Activated naive CD4-positive, alpha-beta T cell treated with anti-CD3 and anti-CD28 coated beads, Interleukin-2, amount 10 ng/mL, durations not matched to agents 7 days and 5 days (primary cell): ENCODE results near the gene FBXL2.
A peak's percentile ranks its signal among the peaks of the same experiment; 100 is the strongest.
"Not testable (repeated sequence)": the region's sequence is repeated elsewhere in the genome, so short reads cannot be mapped to it uniquely, and the experiment has no call there.

ENCODE experiments used
- CTCF ChIA-PET: fragments of 350-600 bp; sonication (Branson Sonifier 250); formaldehyde crosslinking; loops from one replicate; lab custom pipeline; 2021; ENCODE audit warnings: antibody characterized with exemption; lab: Charles Lee
- DNase-seq: peaks from one replicate; pipeline ENCODE4 v3.0.0-alpha.2; 2020
- H3K27ac Mint-ChIP-seq: one replicate; pipeline ENCODE4 v1.8.0; 2021; ENCODE audit warnings: mild to moderate bottlenecking, moderate library complexity, mixed read lengths
- H3K27me3 Mint-ChIP-seq: one replicate; pipeline ENCODE4 v1.8.0; 2021; ENCODE audit warnings: mild to moderate bottlenecking, mixed read lengths
- H3K36me3 Mint-ChIP-seq: one replicate; pipeline ENCODE4 v1.8.0; 2021; ENCODE audit warnings: mixed read lengths
- H3K4me1 Mint-ChIP-seq: one replicate; pipeline ENCODE4 v1.8.0; 2021; ENCODE audit warnings: mixed read lengths
- H3K4me3 Mint-ChIP-seq: one replicate; pipeline ENCODE4 v1.8.0; 2021; ENCODE audit warnings: mild to moderate bottlenecking, moderate library complexity, mixed read lengths
- H3K9me3 Mint-ChIP-seq: one replicate; pipeline ENCODE4 v1.8.0; 2021; ENCODE audit warnings: mixed read lengths

The FBXL2 gene

DNA sequence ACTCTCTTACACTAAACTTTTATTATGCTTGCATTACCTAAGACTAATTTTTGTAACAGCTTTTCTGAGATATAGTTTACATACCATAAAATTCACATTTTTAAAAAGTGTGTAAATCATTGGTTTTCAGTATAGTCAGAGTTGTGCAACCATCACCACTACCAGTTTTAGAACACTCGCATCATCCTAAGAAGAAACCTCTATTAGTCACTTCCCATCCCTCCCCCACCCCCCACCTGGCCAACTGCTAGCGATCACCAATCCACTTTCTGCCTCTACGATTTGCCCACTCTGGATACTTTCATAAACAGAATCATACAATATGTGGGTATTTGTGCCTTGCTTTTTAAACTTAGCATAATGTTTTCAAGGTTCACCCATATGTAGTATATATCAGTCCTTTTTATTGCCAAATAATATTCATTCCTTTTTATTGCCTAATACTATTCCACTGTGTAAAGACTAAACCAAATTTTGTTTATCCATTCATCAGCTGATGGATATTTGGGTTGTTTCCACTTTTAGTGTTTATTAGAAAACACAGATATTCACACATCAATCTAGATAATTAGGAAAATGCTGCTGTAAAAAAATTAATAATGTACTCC, 139.9 kb downstream of the FBXL2 start:
- Mint-ChIP-seq H3K4me3 (no peak overlapping the region), H3K36me3 (peaks cover 60% of the 10 kb centered on the region), H3K27me3 (no peaks in the 10 kb centered on the region), H3K4me1 (peaks cover 14% of the 10 kb centered on the region), H3K27ac (no peak overlapping the region), H3K9me3 (no peaks in the 10 kb centered on the region)
- CTCF ChIA-PET: no interaction called here
- no peak for DNase-seq

DNA sequence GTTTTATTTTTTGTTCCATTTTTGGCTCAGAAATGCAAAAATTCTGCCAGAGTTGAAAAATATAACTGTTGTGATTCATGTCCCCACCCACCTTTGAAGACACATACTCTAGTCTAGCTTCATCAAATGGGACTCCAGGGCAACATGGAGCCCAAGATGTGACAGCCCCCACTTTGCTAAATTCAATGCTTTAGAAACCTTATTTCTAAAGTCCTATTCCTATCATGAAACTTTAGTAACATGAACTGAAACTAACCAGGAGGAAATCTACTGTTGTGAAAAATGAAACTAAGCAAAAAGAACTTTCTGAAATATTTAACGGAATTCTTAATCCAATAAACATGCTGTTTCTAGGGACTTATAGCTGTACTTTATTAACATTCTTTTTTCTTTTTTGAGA, 142.7 kb downstream of the FBXL2 start:
- peak overlapping the region; percentile 42 for H3K27ac Mint-ChIP-seq
- peaks cover 61% of the 10 kb centered on the region for H3K36me3 Mint-ChIP-seq
- H3K4me3 Mint-ChIP-seq: no peak overlapping the region
- CTCF ChIA-PET: no interaction called here
- DNase-seq: no peak
- peaks cover 14% of the 10 kb centered on the region for H3K4me1 Mint-ChIP-seq
- no peaks in the 10 kb centered on the region for H3K27me3 Mint-ChIP-seq
- no peaks in the 10 kb centered on the region for H3K9me3 Mint-ChIP-seq

DNA sequence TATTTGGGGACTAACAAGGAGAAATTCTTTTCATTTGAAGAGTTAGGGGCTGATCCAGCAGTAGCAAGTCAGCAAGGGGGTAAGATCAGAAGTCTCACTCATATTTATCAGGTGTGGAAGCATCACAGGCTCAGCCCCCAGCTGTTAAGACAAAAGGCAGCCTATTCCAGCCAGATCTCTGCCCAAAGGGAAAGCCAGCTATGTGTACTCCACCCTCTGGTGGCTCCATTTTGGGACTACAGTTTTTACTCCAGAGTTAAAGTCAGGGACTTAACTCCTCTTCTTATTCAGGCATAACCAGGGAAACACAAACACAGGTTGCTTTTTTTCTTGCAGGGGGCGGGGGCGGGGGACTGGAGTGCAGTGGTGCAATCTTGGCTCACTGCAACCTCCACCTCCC, 143.7 kb downstream of the FBXL2 start:
- peaks cover 58% of the 10 kb centered on the region for H3K36me3 Mint-ChIP-seq
- H3K27me3 Mint-ChIP-seq: no peaks in the 10 kb centered on the region
- H3K9me3 Mint-ChIP-seq: no peaks in the 10 kb centered on the region
- no peak overlapping the region for H3K4me3 Mint-ChIP-seq
- DNase-seq: no peak
- CTCF ChIA-PET: no interaction called here
- no peak overlapping the region for H3K27ac Mint-ChIP-seq
- peaks cover 14% of the 10 kb centered on the region for H3K4me1 Mint-ChIP-seq

GRCh38 chr3:33424606-33425452, 147.6 kb downstream of the FBXL2 start:
- Mint-ChIP-seq H3K9me3 (no peaks in the 10 kb centered on the region), H3K36me3 (peaks cover 37% of the 10 kb centered on the region), H3K4me3 (no peak overlapping the region), H3K4me1 (peaks cover 20% of the 10 kb centered on the region), H3K27me3 (no peaks in the 10 kb centered on the region), H3K27ac (no peak overlapping the region)
- DNase-seq: no peak
- CTCF ChIA-PET: no interaction called here

DNA sequence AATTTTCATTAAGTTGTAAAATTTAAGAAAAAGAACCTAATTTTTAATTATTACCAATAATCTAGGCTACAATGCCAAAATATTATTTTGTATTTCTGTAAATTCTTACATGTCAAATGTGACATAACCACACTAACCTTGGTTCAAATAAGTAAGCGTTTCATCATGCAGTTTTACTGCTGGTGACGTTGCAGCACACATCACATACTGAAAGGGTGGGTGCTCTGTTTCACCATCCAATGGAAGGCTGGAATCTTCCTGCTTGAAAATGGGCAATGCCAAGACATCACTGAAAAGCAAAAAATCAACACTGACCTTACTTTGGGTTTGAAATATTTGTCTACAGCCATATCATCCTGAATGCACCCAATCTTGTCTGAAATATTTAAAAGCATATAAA, 148.2 kb downstream of the FBXL2 start:
- no peak for DNase-seq
- Mint-ChIP-seq H3K9me3 (no peaks in the 10 kb centered on the region), H3K36me3 (peaks cover 34% of the 10 kb centered on the region), H3K4me1 (peaks cover 22% of the 10 kb centered on the region), H3K4me3 (no peak overlapping the region), H3K27me3 (no peaks in the 10 kb centered on the region), H3K27ac (no peak overlapping the region)
- CTCF ChIA-PET: no interaction called here

- H3K4me1 Mint-ChIP-seq: peaks cover 28% of the 10 kb centered on the region
- H3K36me3 Mint-ChIP-seq: peaks cover 30% of the 10 kb centered on the region
- no peaks in the 10 kb centered on the region for H3K9me3 Mint-ChIP-seq
- no peak for DNase-seq
- H3K27me3 Mint-ChIP-seq: no peaks in the 10 kb centered on the region
- H3K4me3 Mint-ChIP-seq: no peak overlapping the region
- H3K27ac Mint-ChIP-seq: no peak overlapping the region
- CTCF ChIA-PET: no interaction called here
Measured at GRCh38 chr3:33426068-33426467, 148.8 kb downstream of the FBXL2 start.

DNA sequence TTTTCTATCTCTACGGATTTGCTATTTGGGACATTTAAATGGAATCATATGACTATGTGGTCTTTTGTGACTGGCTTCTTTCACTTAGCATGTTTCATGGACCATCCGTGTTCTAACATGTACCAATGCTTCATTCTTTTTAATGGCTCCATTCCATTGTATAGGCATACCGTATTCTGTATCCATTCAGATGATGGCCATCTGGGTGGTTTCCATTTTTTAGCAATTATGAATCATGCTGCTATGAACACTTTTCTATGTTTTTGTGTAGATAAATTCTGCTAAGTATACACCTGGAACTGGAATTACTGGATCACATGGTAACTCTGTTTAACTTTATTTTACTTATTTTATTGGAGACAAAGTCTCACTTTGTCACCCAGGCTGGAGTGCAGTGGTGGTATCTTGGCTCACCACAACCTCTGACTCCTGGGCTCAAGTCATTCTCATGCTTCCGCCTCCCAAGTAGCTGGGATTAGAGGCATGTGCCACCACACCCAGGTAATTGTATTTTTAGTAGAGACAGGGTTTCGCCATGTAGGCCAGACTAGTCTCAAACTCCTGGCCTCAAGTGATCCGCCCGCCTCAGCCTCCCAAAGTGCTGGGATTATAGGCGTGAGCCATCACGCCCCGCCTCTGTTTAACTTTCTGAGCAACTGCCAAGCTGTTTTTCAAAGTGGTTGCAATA, 149.5 kb downstream of the FBXL2 start:
- H3K4me1 Mint-ChIP-seq: peaks cover 32% of the 10 kb centered on the region

DNA sequence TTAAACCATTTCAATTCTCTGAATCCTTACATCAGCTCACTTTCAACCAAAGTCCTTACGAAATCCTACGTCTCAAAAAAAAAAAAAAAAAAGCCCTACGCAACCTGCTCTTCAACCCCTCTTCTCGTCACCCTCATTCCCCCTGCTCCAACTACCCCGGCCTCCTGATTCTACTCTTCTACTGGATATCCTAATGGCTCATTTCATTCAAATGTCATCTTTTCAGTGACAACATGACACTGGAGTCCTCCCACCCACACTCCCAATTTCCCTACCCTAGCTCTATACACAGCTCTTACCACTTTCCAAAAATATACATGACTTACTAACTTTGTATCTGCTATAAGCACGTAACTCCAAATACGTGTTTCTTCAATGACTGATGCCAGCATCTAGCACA, 151.5 kb downstream of the FBXL2 start:
- Mint-ChIP-seq H3K4me1 (peaks cover 40% of the 10 kb centered on the region), H3K36me3 (peaks cover 19% of the 10 kb centered on the region), H3K27me3 (no peaks in the 10 kb centered on the region), H3K4me3 (no peak overlapping the region), H3K27ac (no peak overlapping the region), H3K9me3 (no peaks in the 10 kb centered on the region)
- CTCF ChIA-PET: interaction anchor here (1.0 kb wide), 1 partner anchor 10 kb away, joined by 6 read pairs; no protein-coding TSS in a partner anchor
- no peak for DNase-seq

More for the DNA sequence above, 149.5 kb downstream of the FBXL2 start:
- no peak for DNase-seq
- Mint-ChIP-seq H3K9me3 (no peaks in the 10 kb centered on the region), H3K27me3 (no peaks in the 10 kb centered on the region), H3K36me3 (peaks cover 27% of the 10 kb centered on the region), H3K4me3 (no peak overlapping the region), H3K27ac (no peak overlapping the region)
- CTCF ChIA-PET: no interaction called here

DNA sequence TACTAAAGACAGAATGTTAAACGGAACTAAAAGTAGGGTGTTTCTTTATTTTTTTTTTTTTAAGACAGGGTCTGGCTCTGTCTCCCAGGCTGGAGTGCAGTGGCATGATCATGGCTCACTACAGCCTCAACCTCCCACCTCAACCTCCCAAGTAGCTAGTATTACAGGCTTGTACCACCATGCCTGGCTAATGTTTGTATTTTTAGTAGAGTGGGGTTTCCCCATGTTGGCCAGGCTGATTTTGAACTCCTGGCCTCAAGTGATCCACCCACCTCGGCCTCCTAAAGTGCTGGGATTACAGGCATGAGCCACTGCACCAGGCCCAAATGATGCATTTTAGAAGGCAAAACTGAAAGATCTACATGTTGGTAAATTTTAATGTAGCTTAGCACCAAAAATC, 152.1 kb downstream of the FBXL2 start:
- H3K4me3 Mint-ChIP-seq, H3K27ac Mint-ChIP-seq, H3K27me3 Mint-ChIP-seq, DNase-seq, CTCF ChIA-PET, H3K9me3 Mint-ChIP-seq: not testable (repeated sequence)
- Mint-ChIP-seq H3K36me3 (peaks cover 19% of the 10 kb centered on the region), H3K4me1 (peaks cover 42% of the 10 kb centered on the region)

DNA sequence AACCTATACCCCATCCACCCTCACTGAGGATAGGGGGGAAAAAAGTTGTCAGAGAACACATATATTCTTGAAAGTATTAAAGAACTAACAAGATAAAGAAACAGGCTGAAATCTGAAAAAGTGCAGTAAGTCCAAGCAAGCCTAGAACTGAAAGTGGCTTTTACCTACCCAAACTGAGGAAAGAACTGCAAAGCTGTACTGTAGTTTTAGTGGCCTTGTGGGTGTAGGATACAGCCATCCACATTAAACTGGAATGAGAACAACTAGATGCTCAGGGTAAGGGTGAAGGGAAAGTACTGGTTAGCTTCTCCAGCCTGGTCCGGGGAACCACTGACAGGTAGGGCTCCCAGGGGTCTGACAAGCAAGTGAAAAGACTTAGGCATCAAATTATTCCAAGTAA, 152.8 kb downstream of the FBXL2 start:
- Mint-ChIP-seq H3K36me3 (peaks cover 12% of the 10 kb centered on the region), H3K27me3 (no peaks in the 10 kb centered on the region), H3K27ac (no peak overlapping the region), H3K9me3 (no peaks in the 10 kb centered on the region), H3K4me1 (peaks cover 42% of the 10 kb centered on the region), H3K4me3 (no peak overlapping the region)
- CTCF ChIA-PET: no interaction called here
- DNase-seq: no peak

DNA sequence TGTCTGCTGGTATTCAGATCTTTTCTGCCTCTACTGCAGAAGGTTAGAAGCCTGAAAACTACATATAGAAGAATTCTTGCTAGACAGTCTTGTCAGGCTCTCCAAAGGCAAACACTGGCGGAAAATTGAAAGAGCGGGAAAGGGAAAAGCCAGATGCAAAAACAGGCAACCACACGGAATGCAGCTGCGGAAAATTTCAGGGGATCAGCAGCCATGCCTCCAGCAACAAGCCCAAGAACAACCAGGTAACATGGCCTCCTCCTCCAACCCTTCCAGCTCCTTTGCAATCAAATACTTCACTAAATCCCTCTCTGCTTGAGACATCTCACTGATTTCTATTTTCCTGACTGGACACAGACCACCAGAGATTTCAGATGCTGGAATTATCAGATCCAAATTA, 153.3 kb downstream of the FBXL2 start:
- no peak for DNase-seq
- CTCF ChIA-PET: no interaction called here
- H3K9me3 Mint-ChIP-seq: no peaks in the 10 kb centered on the region
- H3K27me3 Mint-ChIP-seq: no peaks in the 10 kb centered on the region
- H3K4me3 Mint-ChIP-seq: no peak overlapping the region
- peaks cover 44% of the 10 kb centered on the region for H3K4me1 Mint-ChIP-seq
- H3K27ac Mint-ChIP-seq: no peak overlapping the region
- H3K36me3 Mint-ChIP-seq: peaks cover 10% of the 10 kb centered on the region

DNA sequence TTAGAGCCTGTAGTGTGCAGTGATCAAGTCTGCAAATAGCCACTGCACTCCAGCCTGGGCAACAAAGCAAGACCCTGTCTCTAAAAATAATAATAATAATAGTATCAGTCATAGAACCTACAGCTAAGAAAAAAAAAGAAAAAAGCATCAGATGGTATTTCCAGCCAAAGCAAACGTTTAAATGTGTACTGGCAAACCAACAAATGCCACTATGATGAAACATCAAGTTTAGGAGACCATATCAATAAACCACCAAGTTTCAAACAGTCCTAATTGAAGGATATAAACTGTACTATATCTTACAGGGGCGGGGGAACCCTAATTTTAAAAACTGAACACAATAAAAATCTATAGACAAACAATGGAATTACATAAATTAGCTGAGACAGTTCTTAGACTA, 156.6 kb downstream of the FBXL2 start:
- CTCF ChIA-PET: interaction anchor here (1.4 kb wide), 1 partner anchor 302 kb away, joined by 4 read pairs; no protein-coding TSS in a partner anchor
- Mint-ChIP-seq H3K27ac (no peak overlapping the region), H3K27me3 (no peaks in the 10 kb centered on the region), H3K4me3 (no peak overlapping the region), H3K9me3 (no peaks in the 10 kb centered on the region), H3K4me1 (peaks cover 64% of the 10 kb centered on the region), H3K36me3 (peaks cover 17% of the 10 kb centered on the region)
- DNase-seq: no peak
